K562 (cell line): ENCODE results near the gene GCHFR. TPM values are rescaled to one million over a fixed set of nuclear protein-coding genes. Genes with fewer than 3 reads are reported as not detected.

Experiments used
- CEBPG ChIP-seq, 3 experiments: fragments of 200-800 bp in 1 of 3; sonication (Bioruptor generic) in 1 of 3; sonication (generic) in 1 of 3; formaldehyde crosslinking in 1 of 3; IDR thresholded peaks in 2 of 3; conservative IDR thresholded peaks in 1 of 3; 2 replicates each; pipeline versions ENCODE4 v1.6.1 to v1.8.0; 2016 to 2022; ENCODE audit warnings: missing compliant biosample characterization in 2 of 3, missing genetic modification characterization in 2 of 3, mild to moderate bottlenecking in 1 of 3, missing genetic modification reagents in 1 of 3
- CGGBP1 ChIP-seq: fragments of 250-450 bp; sonication (Bioruptor Pico); IDR thresholded peaks from 2 replicates; pipeline ENCODE4 v1.9.0; 2021; ENCODE audit warnings: mild to moderate bottlenecking
- CHAMP1 ChIP-seq: fragments of 450-650 bp; IDR thresholded peaks from 2 replicates; pipeline ENCODE4 v1.6.1; 2016; ENCODE audit warnings: mild to moderate bottlenecking
- CHD1 ChIP-seq: fragments of 200-600 bp; sonication (generic); IDR thresholded peaks from one replicate; pipeline ENCODE4 v1.6.1; 2012; ENCODE audit warnings: mild to moderate bottlenecking, moderate library complexity, low read length, inconsistent platforms
- COPS2 ChIP-seq: fragments of 450-650 bp; conservative IDR thresholded peaks from 2 replicates; pipeline ENCODE4 v1.6.1; 2016; ENCODE audit warnings: mild to moderate bottlenecking, moderate library complexity
- ELF2 ChIP-seq: fragments of 250-450 bp; sonication (Bioruptor Pico); IDR thresholded peaks from 2 replicates; pipeline ENCODE4 v1.5.0; 2021; ENCODE audit warnings: mild to moderate bottlenecking
- ESRRA ChIP-seq: fragments of 450-650 bp; IDR thresholded peaks from 2 replicates; pipeline ENCODE4 v1.6.1; 2014; ENCODE audit warnings: low read depth, mild to moderate bottlenecking, moderate library complexity, borderline replicate concordance
- MAZ ChIP-seq, 2 experiments: fragments of 450-650 bp in 1 of 2; sonication (generic) in 1 of 2; formaldehyde crosslinking; IDR thresholded peaks in 1 of 2; conservative IDR thresholded peaks in 1 of 2; 2 replicates each; pipeline versions ENCODE4 v1.4.0 to v1.5.0; 2020; ENCODE audit warnings: mild to moderate bottlenecking in 1 of 2, missing genetic modification reagents in 1 of 2
- MTA1 ChIP-seq: fragments of 450-650 bp; IDR thresholded peaks from 2 replicates; pipeline ENCODE4 v1.6.1; 2017; ENCODE audit warnings: borderline replicate concordance
- NFXL1 ChIP-seq: fragments of 450-650 bp; formaldehyde crosslinking; IDR thresholded peaks from 2 replicates; pipeline ENCODE4 v1.4.0; 2021; ENCODE audit warnings: mild to moderate bottlenecking
- NR2C2 ChIP-seq, 2 experiments: fragments of 200-800 bp in 1 of 2; sonication (Bioruptor generic) in 1 of 2; sonication (generic) in 1 of 2; formaldehyde crosslinking in 1 of 2; IDR thresholded peaks; 2 replicates each; pipeline versions ENCODE4 v1.6.1 to v1.8.0; 2016 to 2022; ENCODE audit warnings: mild to moderate bottlenecking in 1 of 2, missing compliant biosample characterization in 1 of 2, missing genetic modification characterization in 1 of 2, missing genetic modification reagents in 1 of 2
- PREB ChIP-seq: sonication (generic); formaldehyde crosslinking; IDR thresholded peaks from 2 replicates; pipeline ENCODE4 v1.8.1; 2023; ENCODE audit warnings: mild to moderate bottlenecking, missing genetic modification reagents
- SETDB1 ChIP-seq: IDR thresholded peaks from one replicate; pipeline ENCODE4 v1.6.1; 2012; ENCODE audit warnings: low read length, control low read depth, inconsistent platforms
- SNIP1 ChIP-seq: fragments of 450-650 bp; IDR thresholded peaks from 2 replicates; pipeline ENCODE4 v1.7.1; 2017; ENCODE audit warnings: low read depth, mild to moderate bottlenecking
- SOX6 ChIP-seq: fragments of 450-650 bp; IDR thresholded peaks from 2 replicates; pipeline ENCODE4 v1.6.1; 2014; ENCODE audit warnings: mild to moderate bottlenecking
- ZNF174 ChIP-seq: fragments of 250-450 bp; sonication (Bioruptor Pico); IDR thresholded peaks from 2 replicates; pipeline ENCODE4 v1.4.0; 2020; ENCODE audit warnings: mild to moderate bottlenecking
- ZNF79 ChIP-seq: fragments of 250-450 bp; sonication (Bioruptor Pico); IDR thresholded peaks from 2 replicates; pipeline ENCODE4 v1.4.0; 2020; ENCODE audit warnings: low read depth, mild to moderate bottlenecking, moderate library complexity
- polyA plus RNA-seq, 8 experiments: library from polyadenylated mRNA; depleted of rRNA in 4 of 8; stranded (reverse) in 5 of 8; unstranded in 3 of 8; fragments of >200 nt; fragmentation: Nextera tagmentation in 2 of 8; fragmentation: Illumina TruSeq in 1 of 8; extraction: Ambion mirVana in 2 of 8; extraction: Trizol in 1 of 8; gene quantifications; 2 replicates each; pipeline versions ENCODE4 v1.2.1 to v1.2.3, GENCODE V29; 2011 to 2014; ENCODE audit warnings: inconsistent platforms in 1 of 8, missing spikeins in 1 of 8
- total RNA-seq, 7 experiments: library from RNA; depleted of rRNA in 6 of 7; stranded (reverse); fragments of >200 nt in 6 of 7; fragmentation: Illumina TruSeq in 2 of 7; extraction: Trizol in 2 of 7; gene quantifications; 2 replicates each; pipeline versions ENCODE4 v1.2.1 to v1.2.3, GENCODE V29; 2011 to 2021; ENCODE audit warnings: low replicate concordance in 1 of 7
- TF ChIP-seq, protein P1 (sequence below): fragments of 250-450 bp; sonication (Bioruptor Pico); IDR thresholded peaks from 2 replicates; pipeline ENCODE4 v1.4.0; 2020; ENCODE audit warnings: mild to moderate bottlenecking, moderate library complexity
- TF ChIP-seq, protein P2 (sequence below): sonication (generic); formaldehyde crosslinking; IDR thresholded peaks from 2 replicates; pipeline ENCODE4 v1.8.1; 2023; ENCODE audit warnings: mild to moderate bottlenecking, missing genetic modification reagents

GCHFR gene
- total and polyA plus RNA-seq, 9 of the 15 experiments (the other 6 are each of a cell fraction or from before 2014, with no cell fraction given): 8.7 to 83.5 (median 20.8) TPM

GRCh38 chr15:40807028-40807887 lies 43.4 kb downstream of the GCHFR start, which contains the start of the genes DNAJC17 and ZFYVE19 (continued):
- TF ChIP-seq MAZ (CRISPR knock-in tag; conservative IDR thresholded peaks at IDR 0.05 in 1 of 2, IDR thresholded peaks at IDR 0.05 in 1 of 2) (peak; percentile 44 to 47; a peak in 1 of 4 replicates), ELF2 (0 out of 2 replicates have a peak, but pooled peaks have one; percentile 13), SNIP1 (no peak), CEBPG (CRISPR knock-in tag; IDR thresholded peaks at IDR 0.05) (no peak), CEBPG (tag; conservative IDR thresholded peaks at IDR 0.05 in 1 of 2, IDR thresholded peaks at IDR 0.05 in 1 of 2) (no peak), ESRRA (0 out of 2 replicates have a peak, but pooled peaks have one; percentile 29), CHAMP1 (no peak), ZNF174 (no peak), PREB (no peak), MTA1 (no peak), CHD1 (peak; percentile 58), ZNF79 (CRISPR knock-in tag) (no peak), COPS2 (no peak), NR2C2 (CRISPR knock-in tag; IDR thresholded peaks at IDR 0.05) (peak; percentile 70), NR2C2 (tag; IDR thresholded peaks at IDR 0.05) (peak; percentile 94), NFXL1 (CRISPR knock-in tag) (no peak), CGGBP1 (0 out of 2 replicates have a peak, but pooled peaks have one; percentile 56), SETDB1 (no peak), SOX6 (no peak; the same call in 1 of the 2 replicates)
- TF ChIP-seq, protein P1, sequence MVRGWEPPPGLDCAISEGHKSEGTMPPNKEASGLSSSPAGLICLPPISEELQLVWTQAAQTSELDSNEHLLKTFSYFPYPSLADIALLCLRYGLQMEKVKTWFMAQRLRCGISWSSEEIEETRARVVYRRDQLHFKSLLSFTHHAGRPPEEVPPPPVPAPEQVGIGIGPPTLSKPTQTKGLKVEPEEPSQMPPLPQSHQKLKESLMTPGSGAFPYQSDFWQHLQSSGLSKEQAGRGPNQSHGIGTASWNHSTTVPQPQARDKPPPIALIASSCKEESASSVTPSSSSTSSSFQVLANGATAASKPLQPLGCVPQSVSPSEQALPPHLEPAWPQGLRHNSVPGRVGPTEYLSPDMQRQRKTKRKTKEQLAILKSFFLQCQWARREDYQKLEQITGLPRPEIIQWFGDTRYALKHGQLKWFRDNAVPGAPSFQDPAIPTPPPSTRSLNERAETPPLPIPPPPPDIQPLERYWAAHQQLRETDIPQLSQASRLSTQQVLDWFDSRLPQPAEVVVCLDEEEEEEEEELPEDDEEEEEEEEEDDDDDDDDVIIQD (CRISPR knock-in tag): no peak
- TF ChIP-seq, protein P2, sequence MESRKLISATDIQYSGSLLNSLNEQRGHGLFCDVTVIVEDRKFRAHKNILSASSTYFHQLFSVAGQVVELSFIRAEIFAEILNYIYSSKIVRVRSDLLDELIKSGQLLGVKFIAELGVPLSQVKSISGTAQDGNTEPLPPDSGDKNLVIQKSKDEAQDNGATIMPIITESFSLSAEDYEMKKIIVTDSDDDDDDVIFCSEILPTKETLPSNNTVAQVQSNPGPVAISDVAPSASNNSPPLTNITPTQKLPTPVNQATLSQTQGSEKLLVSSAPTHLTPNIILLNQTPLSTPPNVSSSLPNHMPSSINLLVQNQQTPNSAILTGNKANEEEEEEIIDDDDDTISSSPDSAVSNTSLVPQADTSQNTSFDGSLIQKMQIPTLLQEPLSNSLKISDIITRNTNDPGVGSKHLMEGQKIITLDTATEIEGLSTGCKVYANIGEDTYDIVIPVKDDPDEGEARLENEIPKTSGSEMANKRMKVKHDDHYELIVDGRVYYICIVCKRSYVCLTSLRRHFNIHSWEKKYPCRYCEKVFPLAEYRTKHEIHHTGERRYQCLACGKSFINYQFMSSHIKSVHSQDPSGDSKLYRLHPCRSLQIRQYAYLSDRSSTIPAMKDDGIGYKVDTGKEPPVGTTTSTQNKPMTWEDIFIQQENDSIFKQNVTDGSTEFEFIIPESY (CRISPR knock-in tag): 0 out of 2 replicates have a peak, but pooled peaks have one; percentile 29
